A549 (cell line): Measurements from ENCODE around the gene BAG1. TPM values are rescaled to one million over a fixed set of nuclear protein-coding genes. Genes with fewer than 3 reads are reported as not detected.

ENCODE experiments used
- ATAC-seq, 2 experiments: fragments of 200-7000 bp in 1 of 2; fragments of >200 bp in 1 of 2; cut with Nextera tagmentation in 1 of 2; cut with Tn5 transposase in 1 of 2; 3 replicates each; pipeline versions ENCODE4 v1.8.0 to v1.9.1; 2018 to 2020; ENCODE audit warnings: mild to moderate bottlenecking in 1 of 2, moderate library complexity in 1 of 2
- CTCF ChIA-PET: fragments of 300-600 bp; sonication (Branson Sonifier 250); formaldehyde crosslinking; extraction: SDS; loops from one replicate; lab custom pipeline; 2021; ENCODE audit warnings: antibody characterized with exemption, inconsistent platforms; lab: Yijun Ruan, JAX
- POLR2A ChIA-PET: fragments of 350-600 bp; formaldehyde crosslinking; extraction: SDS; loops from one replicate; lab custom pipeline; 2021; ENCODE audit warnings: antibody characterized with exemption, inconsistent platforms; lab: Yijun Ruan, JAX
- DNase-seq, 2 experiments: peaks; one replicate each; pipeline versions ENCODE4 v3.0.0 to v3.0.0-alpha.2; 2011 to 2016; ENCODE audit warnings: low read depth in 1 of 2, low spot score in 1 of 2
- FAIRE-seq: peaks from 2 replicates; lab custom pipeline; 2011; peaks lifted over from hg19 to GRCh38; lab: Jason Lieb, UNC
- H3K27ac ChIP-seq, 2 experiments: fragments of >200 bp; sonication (Bioruptor Twin); formaldehyde crosslinking; 3 replicates each; pipeline ENCODE4 v1.5.1; 2016 to 2017
- H3K4me1 ChIP-seq: fragments of >200 bp; sonication (Bioruptor Twin); formaldehyde crosslinking; 3 replicates; pipeline ENCODE4 v1.6.1; 2016
- H3K4me2 ChIP-seq: fragments of >200 bp; sonication (Bioruptor Twin); formaldehyde crosslinking; 3 replicates; pipeline ENCODE4 v1.6.1; 2016
- H3K4me3 ChIP-seq: fragments of >200 bp; sonication (Bioruptor Twin); formaldehyde crosslinking; 3 replicates; pipeline ENCODE4 v1.5.1; 2016
- H3K9me3 ChIP-seq: fragments of >200 bp; sonication (Bioruptor Twin); formaldehyde crosslinking; 3 replicates; pipeline ENCODE4 v1.6.1; 2016
- BCL3 ChIP-seq: fragments of >200 bp; sonication (Bioruptor Twin); formaldehyde crosslinking; IDR thresholded peaks from 3 replicates; pipeline ENCODE4 v1.6.1; 2016
- CBX2 ChIP-seq: fragments of 200-600 bp; sonication (generic); IDR thresholded peaks from 2 replicates; pipeline ENCODE4 v1.6.1; 2016; ENCODE audit warnings: low read depth, mild to moderate bottlenecking, borderline replicate concordance
- EHF ChIP-seq: fragments of 250-450 bp; sonication (Bioruptor Pico); IDR thresholded peaks from 2 replicates; pipeline ENCODE4 v1.5.0; 2020; ENCODE audit warnings: mild to moderate bottlenecking
- ELK1 ChIP-seq: fragments of 150-350 bp; IDR thresholded peaks from 2 replicates; pipeline ENCODE4 v1.6.1; 2014; ENCODE audit warnings: low read depth, mild to moderate bottlenecking, low read length
- EP300 ChIP-seq, 2 experiments: fragments of >200 bp; sonication (Bioruptor Twin); formaldehyde crosslinking; IDR thresholded peaks; 2 replicates in 1 of 2; 3 replicates in 1 of 2; pipeline ENCODE4 v1.6.1; 2016 to 2017
- FOSL2 ChIP-seq, 2 experiments: fragments of 450-650 bp in 1 of 2; fragments of >200 bp in 1 of 2; sonication (Bioruptor Twin) in 1 of 2; formaldehyde crosslinking; IDR thresholded peaks; 2 replicates each; pipeline versions ENCODE4 v1.5.0 to v1.6.1; 2016 to 2020; ENCODE audit warnings: mild to moderate bottlenecking in 1 of 2, moderate library complexity in 1 of 2
- GATA3 ChIP-seq: IDR thresholded peaks from 2 replicates; pipeline ENCODE4 v1.6.1; 2012; ENCODE audit warnings: borderline replicate concordance
- HES2 ChIP-seq: fragments of >200 bp; sonication (Bioruptor Twin); formaldehyde crosslinking; IDR thresholded peaks from 2 replicates; pipeline ENCODE4 v1.6.1; 2016
- HOXB5 ChIP-seq: fragments of 250-450 bp; sonication (Bioruptor Pico); IDR thresholded peaks from 2 replicates; pipeline ENCODE4 v1.5.0; 2020; ENCODE audit warnings: mild to moderate bottlenecking, moderate library complexity
- KDM1A ChIP-seq: fragments of 200-600 bp; sonication (generic); IDR thresholded peaks from 2 replicates; pipeline ENCODE4 v1.6.1; 2016; ENCODE audit warnings: low read depth, mild to moderate bottlenecking
- RARB ChIP-seq: fragments of 250-450 bp; sonication (Bioruptor Pico); IDR thresholded peaks from 2 replicates; pipeline ENCODE4 v1.8.0; 2021; ENCODE audit warnings: mild to moderate bottlenecking, moderate library complexity
- RCOR1 ChIP-seq: fragments of 150-350 bp; IDR thresholded peaks from 2 replicates; pipeline ENCODE4 v1.6.1; 2014; ENCODE audit warnings: antibody characterized with exemption, low read length, low read depth
- REST ChIP-seq: fragments of 200-600 bp; sonication (generic); IDR thresholded peaks from 2 replicates; pipeline ENCODE4 v1.6.1; 2016; ENCODE audit warnings: antibody characterized with exemption, mild to moderate bottlenecking, moderate library complexity
- RNF2 ChIP-seq: fragments of 200-600 bp; sonication (generic); IDR thresholded peaks from 2 replicates; pipeline ENCODE4 v1.6.1; 2016; ENCODE audit warnings: low read depth, mild to moderate bottlenecking, antibody characterized with exemption, moderate library complexity, borderline replicate concordance
- TFCP2L1 ChIP-seq: fragments of 250-450 bp; sonication (Bioruptor Pico); IDR thresholded peaks from 2 replicates; pipeline ENCODE4 v1.5.0; 2021; ENCODE audit warnings: mild to moderate bottlenecking
- ZC3H11A ChIP-seq: fragments of 450-650 bp; IDR thresholded peaks from 2 replicates; pipeline ENCODE4 v1.6.1; 2014; ENCODE audit warnings: antibody characterized with exemption, mild to moderate bottlenecking
- ZNF302 ChIP-seq: fragments of 250-450 bp; sonication (Bioruptor Pico); IDR thresholded peaks from 2 replicates; pipeline ENCODE4 v1.9.0; 2021; ENCODE audit warnings: inconsistent platforms, mild to moderate bottlenecking, moderate library complexity
- WGBS: methylation state at CpG from one replicate; pipeline ENCODE4 v1.1.6; 2017; ENCODE audit errors: missing lambda C conversion rate; 5-methylcytosine and 5-hydroxymethylcytosine counted together
- polyA plus RNA-seq, 4 experiments: library from polyadenylated mRNA; depleted of rRNA in 3 of 4; stranded (reverse); fragments of >200 nt; fragmentation: RNase III in 1 of 4; extraction: RNeasy Plus Mini Kit Qiagen cat#74134 plus additional on column Dnase treatment in 1 of 4; gene quantifications; 2 replicates in 3 of 4; 3 replicates in 1 of 4; pipeline ENCODE4 v1.2.3, GENCODE V29; 2011 to 2017

Gene BAG1
- polyA plus RNA-seq, 2 of the 4 experiments (the other 2 are of a cell fraction), result 73.0 to 86.9 TPM

GRCh38 chr9:33310748-33311147, 46.2 kb upstream of the BAG1 start:
- ChIA-PET CTCF (interaction anchor here (0.7 to 2.0 kb wide), 4 partner anchors 9 to 815 kb away, joined by 4 to 6 read pairs (median 4); no protein-coding TSS in a partner anchor), POLR2A (no interaction called here)
- DNase-seq (no peak), ATAC-seq (no peak), FAIRE-seq (no peak)
- no peaks in the 10 kb centered on the region for H3K9me3 ChIP-seq
- WGBS, result 61% methylated on average over 2 of the region's 2 CpGs
- no peak overlapping the region for H3K4me2 ChIP-seq
- 0 out of 3 replicates have a peak, but pooled peaks cover 6% of the 10 kb centered on the region for H3K4me1 ChIP-seq
- H3K4me3 ChIP-seq, result no peak overlapping the region
- no peak overlapping the region for H3K27ac ChIP-seq
- TF ChIP-seq RARB (CRISPR knock-in tag), result no peak
- no peak for TF ChIP-seq ZNF302 (CRISPR knock-in tag)
- TF ChIP-seq EHF (CRISPR knock-in tag), result no peak
- TF ChIP-seq REST, result no peak
- no peak for TF ChIP-seq CBX2
- no peak for TF ChIP-seq ELK1

- FAIRE-seq (no peak), ATAC-seq (no peak), DNase-seq (no peak)
- WGBS, result 73% methylated on average over 1 of the region's 1 CpG
- no peak overlapping the region for H3K27ac ChIP-seq
- TF ChIP-seq GATA3 (no peak), EP300 (IDR thresholded peaks at IDR 0.05) (no peak)
- 0 out of 3 replicates have a peak, but pooled peaks cover 6% of the 10 kb centered on the region for H3K4me1 ChIP-seq
- no peak overlapping the region for H3K4me2 ChIP-seq
- ChIA-PET POLR2A (no interaction called here), CTCF (interaction anchor here (0.6 to 2.0 kb wide), 6 partner anchors 9 to 126 kb away, joined by 4 to 6 read pairs (median 4); no protein-coding TSS in a partner anchor)
- H3K4me3 ChIP-seq, result no peak overlapping the region
- no peaks in the 10 kb centered on the region for H3K9me3 ChIP-seq
These were observed 45.4 kb upstream of the BAG1 start for GRCh38 chr9:33309903-33310302.

GRCh38 chr9:33307067-33307466, 42.6 kb upstream of the BAG1 start:
- ATAC-seq (no peak), DNase-seq (no peak), FAIRE-seq (no peak)
- POLR2A ChIA-PET, result no interaction called here
- 79% methylated on average over 1 of the region's 1 CpG for WGBS
- CTCF ChIA-PET, result interaction anchor here (0.6 to 2.1 kb wide), 3 partner anchors 9 to 146 kb away, joined by 3 to 4 read pairs (median 3); no protein-coding TSS in a partner anchor
- Histone ChIP-seq H3K4me3 (no peak overlapping the region), H3K27ac (no peak overlapping the region), H3K4me1 (0 out of 3 replicates have a peak, but pooled peaks cover 6% of the 10 kb centered on the region), H3K4me2 (no peak overlapping the region), H3K9me3 (no peaks in the 10 kb centered on the region)
- TF ChIP-seq ZNF302 (CRISPR knock-in tag) (no peak), HES2 (no peak), EHF (CRISPR knock-in tag) (no peak), FOSL2 (IDR thresholded peaks at IDR 0.05) (no peak), FOSL2 (CRISPR knock-in tag; IDR thresholded peaks at IDR 0.05) (no peak), ZC3H11A (no peak), BCL3 (no peak), RARB (CRISPR knock-in tag) (no peak), KDM1A (no peak), TFCP2L1 (CRISPR knock-in tag) (no peak), RNF2 (no peak), HOXB5 (CRISPR knock-in tag) (no peak), REST (no peak), RCOR1 (no peak)
